GM12875 (cell line): Measurements from ENCODE around the gene NKX1-1.

Experiments
- H3K4me3 ChIP-seq: one replicate; pipeline ENCODE4 v1.5.1; 2011; ENCODE audit warnings: low read depth, low read length, control low read depth
- CTCF ChIP-seq: IDR thresholded peaks from 2 replicates; pipeline ENCODE4 v1.5.1; 2011; ENCODE audit warnings: low read depth, mild to moderate bottlenecking, control low read depth, inconsistent platforms, low read length, moderate library complexity, borderline replicate concordance; ENCODE audit not compliant: insufficient read depth

Gene NKX1-1

DNA sequence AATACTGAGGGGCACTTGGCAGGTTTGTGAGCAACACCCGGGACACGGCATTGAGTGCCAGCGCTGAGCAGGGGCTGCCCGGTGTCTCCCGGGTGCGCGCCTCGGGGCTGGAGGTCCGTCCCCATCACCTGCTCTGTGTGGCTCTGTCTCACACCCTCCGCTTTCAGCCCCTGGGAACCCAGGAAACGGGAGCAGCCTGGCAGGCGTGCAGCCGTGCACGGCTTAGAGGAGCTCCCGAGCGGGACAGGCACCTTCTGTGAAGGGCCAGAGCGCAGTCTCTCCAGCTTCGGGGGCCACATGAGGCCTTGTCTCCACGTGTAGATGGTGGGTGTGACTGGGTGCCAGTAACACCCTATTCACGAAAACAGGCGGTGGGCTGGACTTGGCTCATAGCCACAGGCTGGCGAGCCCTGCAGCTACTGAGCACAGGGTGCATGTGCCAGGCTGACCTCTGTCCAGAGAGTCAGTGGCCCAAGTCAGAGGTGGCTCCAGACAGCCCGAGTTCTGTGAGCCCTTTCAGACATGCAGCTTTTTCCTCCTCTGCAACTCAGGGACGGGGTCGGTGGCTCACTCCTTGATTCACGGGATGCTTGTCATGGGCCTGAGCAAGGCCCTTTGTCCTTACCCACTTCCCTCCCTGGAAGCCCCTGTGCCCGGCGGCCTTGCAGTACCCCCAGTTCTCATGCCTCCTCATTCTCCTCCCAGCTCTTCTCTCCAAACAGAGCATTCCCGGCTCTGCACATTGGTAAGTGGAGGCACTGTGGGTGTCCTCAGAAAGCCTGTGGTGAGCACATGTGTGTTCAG, 35.7 kb downstream of the NKX1-1 start:
- H3K4me3 ChIP-seq: no peak overlapping the region
- no peak for TF ChIP-seq CTCF

DNA sequence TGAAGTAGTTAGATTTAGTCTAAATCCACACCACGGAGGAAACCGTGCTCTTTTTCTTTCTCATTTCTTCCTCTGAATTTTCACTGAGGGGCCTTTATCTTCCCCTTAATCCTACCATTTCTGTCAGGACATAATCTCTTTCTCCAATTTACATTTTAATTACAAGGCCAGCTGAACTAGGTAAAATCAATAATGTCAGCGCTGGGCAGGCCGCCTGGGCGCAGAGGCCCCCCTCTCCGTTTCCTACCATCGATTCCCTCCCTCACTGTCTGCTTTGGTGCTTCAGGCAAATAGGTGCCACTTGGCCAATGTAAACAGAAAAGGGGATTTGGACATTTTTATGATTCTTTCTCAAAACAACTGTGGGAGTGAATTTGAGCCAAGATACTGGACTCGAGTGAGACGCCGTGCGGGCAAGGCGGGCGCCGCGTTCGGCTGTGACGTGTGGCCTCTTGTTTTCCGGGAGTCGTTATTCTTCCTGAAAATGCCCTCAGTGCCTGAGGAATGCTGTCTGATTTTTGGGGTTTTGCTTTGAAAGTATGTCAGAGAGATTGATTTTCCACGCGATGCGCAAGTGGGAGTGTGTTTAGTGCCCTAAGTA, 36.7 kb downstream of the NKX1-1 start:
- no peak overlapping the region for H3K4me3 ChIP-seq
- no peak for TF ChIP-seq CTCF

- H3K4me3 ChIP-seq: no peak overlapping the region
- no peak for TF ChIP-seq CTCF
These were observed 37.2 kb downstream of the NKX1-1 start for GRCh38 chr4:1369091-1369450.

DNA sequence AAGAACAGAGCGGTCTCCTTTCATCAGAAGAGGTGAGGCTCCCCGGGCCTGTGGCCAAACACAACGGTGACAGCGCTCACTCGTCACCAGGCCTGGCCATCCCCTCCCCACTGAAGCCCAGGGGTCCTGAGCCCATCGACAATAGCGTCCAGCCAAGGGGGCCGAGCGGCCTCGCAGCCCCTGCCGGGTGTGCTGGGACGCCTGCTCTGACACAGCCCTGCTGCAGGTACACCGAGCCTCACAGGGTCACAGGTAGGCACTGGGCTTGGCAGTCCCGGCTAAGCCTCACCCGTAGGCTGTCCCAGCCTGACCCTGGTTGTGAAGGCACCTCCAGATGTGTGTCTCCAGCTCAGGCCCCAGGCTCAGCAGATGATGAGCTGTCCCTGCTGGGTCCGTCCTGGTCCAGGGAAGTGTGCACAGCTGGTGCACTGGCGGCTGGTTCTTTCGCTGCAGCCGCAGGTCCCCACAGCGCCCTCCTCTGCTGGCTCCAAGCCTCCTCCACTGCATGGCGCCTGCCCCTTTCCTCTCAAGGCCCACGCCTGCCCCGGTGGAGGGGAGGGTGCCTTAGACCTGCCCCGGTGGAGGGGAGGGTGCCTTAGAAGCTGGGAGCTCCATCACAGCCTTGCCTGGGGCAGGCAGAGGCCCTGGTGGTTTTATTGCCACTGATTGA, 37.7 kb downstream of the NKX1-1 start:
- no peak for TF ChIP-seq CTCF
- H3K4me3 ChIP-seq: no peak overlapping the region

DNA sequence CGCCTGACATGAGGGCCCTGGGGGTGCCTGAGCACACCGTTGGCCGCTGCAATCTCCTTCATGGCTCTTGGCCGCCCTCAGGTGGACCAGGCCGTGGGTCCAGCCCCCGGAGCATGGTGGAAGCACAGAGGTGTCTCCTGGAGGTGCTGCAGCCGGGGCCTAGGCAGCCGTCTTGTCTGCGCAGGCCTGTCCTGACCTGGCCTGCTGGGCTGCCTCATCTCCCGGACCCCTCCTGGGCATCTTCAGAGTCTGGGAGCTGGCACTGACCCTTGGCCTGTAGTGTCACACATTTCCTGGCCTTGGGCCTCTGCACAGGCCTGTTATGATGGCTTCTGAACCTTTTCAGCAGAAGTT, 38.3 kb downstream of the NKX1-1 start:
- no peak overlapping the region for H3K4me3 ChIP-seq
- TF ChIP-seq CTCF: no peak

- no peak for TF ChIP-seq CTCF
- no peak overlapping the region for H3K4me3 ChIP-seq
These were observed 38.9 kb downstream of the NKX1-1 start for GRCh38 chr4:1367230-1367935.
